ENCODE results near the gene CLCN2. TPM values are rescaled to one million over a fixed set of nuclear protein-coding genes. Genes with fewer than 3 reads are reported as not detected.

CLCN2 gene
- total and polyA plus RNA-seq, 2 of the 8 experiments (the other 6 are each of a cell fraction or from before 2014, with no cell fraction given): 13.7 to 16.1 TPM

GRCh38 chr3:184355261-184356040 is 6.0 kb downstream of the CLCN2 start (continued):
- no peak for TF ChIP-seq CHD7 (IDR thresholded peaks at IDR 0.05; ENCODE audit: insufficient replicate concordance, low read length)
- no peak for TF ChIP-seq RXRA (IDR thresholded peaks at IDR 0.05; ENCODE audit: insufficient read depth, low read depth, low read length)
- TF ChIP-seq ZNF274 (IDR thresholded peaks at IDR 0.05; ENCODE audit: borderline replicate concordance, extremely low read depth, low read length): no peak
- no peak for TF ChIP-seq KDM5A (IDR thresholded peaks at IDR 0.05; ENCODE audit: low read length)
- TF ChIP-seq BCL11A (IDR thresholded peaks at IDR 0.05; ENCODE audit: low read depth in 2 of 2, low read length in 2 of 2): no peak
- TF ChIP-seq HDAC2 (IDR thresholded peaks at IDR 0.05; ENCODE audit: borderline replicate concordance in 1 of 2, low read depth in 2 of 2, low read length in 2 of 2): no peak
- TF ChIP-seq USF2 (IDR thresholded peaks at IDR 0.05; ENCODE audit: low read length): no peak
- TF ChIP-seq SRF (IDR thresholded peaks at IDR 0.05; ENCODE audit: low read depth, low read length): no peak
